Neuronal stem cell (in vitro differentiated cells): ENCODE results near the gene TMEM37.

Experiments used
- DNase-seq: peaks from one replicate; pipeline ENCODE4 v3.0.0-alpha.2; 2013; ENCODE audit warnings: low spot score
- H2AFZ ChIP-seq: one replicate; pipeline ENCODE4 v1.6.1; 2013; ENCODE audit warnings: mild to moderate bottlenecking, low read length, inconsistent platforms
- H2AK5ac ChIP-seq: 2 replicates; pipeline ENCODE4 v1.6.1; 2013; ENCODE audit warnings: low read depth, mild to moderate bottlenecking, inconsistent platforms, low read length, moderate library complexity, mixed read lengths
- H2BK120ac ChIP-seq: 2 replicates; pipeline ENCODE4 v1.6.1; 2013; ENCODE audit warnings: low read depth, mild to moderate bottlenecking, inconsistent platforms, low read length, moderate library complexity, mixed read lengths
- H2BK12ac ChIP-seq: one replicate; pipeline ENCODE4 v1.6.1; 2013; ENCODE audit warnings: low read length, inconsistent platforms
- H2BK15ac ChIP-seq: 2 replicates; pipeline ENCODE4 v1.6.1; 2013; ENCODE audit warnings: mild to moderate bottlenecking, low read length, inconsistent platforms, mixed read lengths
- H2BK5ac ChIP-seq: one replicate; pipeline ENCODE4 v1.6.1; 2013; ENCODE audit warnings: inconsistent platforms, mild to moderate bottlenecking, low read length, moderate library complexity
- H3K14ac ChIP-seq: one replicate; pipeline ENCODE4 v1.6.1; 2013; ENCODE audit warnings: low read length, inconsistent platforms
- H3K18ac ChIP-seq: 2 replicates; pipeline ENCODE4 v1.6.1; 2013; ENCODE audit warnings: low read length, inconsistent platforms
- H3K23ac ChIP-seq: 2 replicates; pipeline ENCODE4 v1.6.1; 2013; ENCODE audit warnings: low read depth, mild to moderate bottlenecking, mixed read lengths, low read length, inconsistent platforms; ENCODE audit not compliant: poor library complexity
- H3K27ac ChIP-seq: replicated peaks from 3 replicates; pipeline ENCODE4 v1.5.1; 2013; ENCODE audit warnings: low read length, inconsistent platforms
- H3K27me3 ChIP-seq, 3 experiments: 2 replicates each; pipeline ENCODE4 v1.6.1; 2013; ENCODE audit warnings: low read length in 3 of 3, mild to moderate bottlenecking in 2 of 3, inconsistent platforms in 1 of 3, low read depth in 1 of 3, mixed read lengths in 1 of 3, moderate library complexity in 1 of 3; ENCODE audit not compliant: control insufficient read depth in 3 of 3, insufficient read depth in 3 of 3
- H3K36me3 ChIP-seq, 2 donors: replicated peaks in 1 of 2; 2 replicates each; pipeline ENCODE4 v1.6.1; 2013; ENCODE audit warnings: low read length in 2 of 2; ENCODE audit not compliant: control insufficient read depth in 2 of 2, insufficient read depth in 2 of 2
- H3K4ac ChIP-seq: 2 replicates; pipeline ENCODE4 v1.6.1; 2013; ENCODE audit warnings: inconsistent platforms, mild to moderate bottlenecking, low read length, moderate library complexity
- H3K4me1 ChIP-seq, 2 donors: 1 replicate in 1 of 2; 2 replicates in 1 of 2; pipeline ENCODE4 v1.6.1; 2013; ENCODE audit warnings: low read length in 2 of 2, low read depth in 1 of 2; ENCODE audit not compliant: control insufficient read depth in 2 of 2, insufficient read depth in 1 of 2
- H3K4me2 ChIP-seq: one replicate; pipeline ENCODE4 v1.6.1; 2013; ENCODE audit warnings: mild to moderate bottlenecking, low read length, inconsistent platforms; ENCODE audit not compliant: insufficient read depth, poor library complexity, severe bottlenecking
- H3K4me3 ChIP-seq, 2 donors: 2 replicates each; pipeline ENCODE4 v1.5.1; 2013; ENCODE audit warnings: low read length in 2 of 2, mild to moderate bottlenecking in 2 of 2, inconsistent platforms in 1 of 2, moderate library complexity in 1 of 2
- H3K79me1 ChIP-seq: one replicate; pipeline ENCODE4 v1.6.1; 2013; ENCODE audit warnings: low read depth, mild to moderate bottlenecking, inconsistent platforms, low read length, moderate library complexity
- H3K9ac ChIP-seq: one replicate; pipeline ENCODE4 v1.6.1; 2013; ENCODE audit warnings: mild to moderate bottlenecking, low read depth, low read length, inconsistent platforms; ENCODE audit not compliant: poor library complexity
- H3K9me3 ChIP-seq, 2 donors: replicated peaks in 1 of 2; 2 replicates each; pipeline versions ENCODE3 to v1.6.1; 2013; ENCODE audit warnings: low read length in 2 of 2, mild to moderate bottlenecking in 2 of 2, inconsistent platforms in 1 of 2, low read depth in 1 of 2, mixed read lengths in 1 of 2, moderate library complexity in 1 of 2; ENCODE audit not compliant: control insufficient read depth in 2 of 2, insufficient read depth in 1 of 2
- H4K8ac ChIP-seq: one replicate; pipeline ENCODE4 v1.6.1; 2013; ENCODE audit warnings: low read depth, mild to moderate bottlenecking, inconsistent platforms, low read length, moderate library complexity
- H4K91ac ChIP-seq: one replicate; pipeline ENCODE4 v1.6.1; 2013; ENCODE audit warnings: low read length, low read depth, mild to moderate bottlenecking, inconsistent platforms; ENCODE audit not compliant: poor library complexity
- WGBS, 2 donors: extraction: QIAGEN DNeasy Blood & Tissue Kit; methylation state at CpG; one replicate each; pipeline ENCODE4 v1.1.7; 2013; ENCODE audit warnings: missing lambda C conversion rate in 2 of 2, mixed read lengths in 1 of 2; ENCODE audit not compliant: insufficient read length in 2 of 2, insufficient replicate concordance in 1 of 2; ENCODE audit errors: extremely low coverage in 2 of 2; 5-methylcytosine and 5-hydroxymethylcytosine counted together

TMEM37 gene

GRCh38 chr2:119482481-119483394, 51.1 kb downstream of the TMEM37 start:
- H3K9me3 ChIP-seq: no peaks in the 10 kb centered on the region
- peaks cover 0 to 5% of the 10 kb centered on the region in 2 donors for H3K4me1 ChIP-seq
- H3K27me3 ChIP-seq: peaks cover 0 to 49% (median 0%) of the 10 kb centered on the region in 3 experiments
- no peak for DNase-seq
- H3K23ac ChIP-seq: peak overlapping the region; percentile 62
- peak overlapping the region; percentile 49 for H3K18ac ChIP-seq
- peak overlapping the region; percentile 38 for H2AFZ ChIP-seq
- H3K4me3 ChIP-seq: no peak overlapping the region
- no peak overlapping the region for H4K8ac ChIP-seq
- H3K14ac ChIP-seq: no peak overlapping the region
- no peak overlapping the region for H2BK12ac ChIP-seq
- H3K4me2 ChIP-seq: no peak overlapping the region
- H3K9ac ChIP-seq: peak overlapping the region; percentile 25
- H2BK5ac ChIP-seq: no peak overlapping the region
- WGBS, 2 donors: no CpG with 5 or more reads among the region's 20 CpGs
- H2BK120ac ChIP-seq: no peak overlapping the region
- H3K79me1 ChIP-seq: no peaks in the 10 kb centered on the region
- no peak overlapping the region for H3K27ac ChIP-seq
- no peaks in the 10 kb centered on the region for H3K36me3 ChIP-seq
- H4K91ac ChIP-seq: peak overlapping the region; percentile 22
- peak overlapping the region; percentile 69 for H2BK15ac ChIP-seq
- H2AK5ac ChIP-seq: no peak overlapping the region
- H3K4ac ChIP-seq: no peak overlapping the region

- H3K23ac ChIP-seq: no peak overlapping the region
- no peaks in the 10 kb centered on the region for H3K9me3 ChIP-seq
- no peak overlapping the region for H4K8ac ChIP-seq
- no peak overlapping the region for H3K4me2 ChIP-seq
- WGBS, 2 donors: no CpG with 5 or more reads among the region's 5 CpGs
- H2BK12ac ChIP-seq: no peak overlapping the region
- peaks cover 0 to 45% (median 0%) of the 10 kb centered on the region in 3 experiments for H3K27me3 ChIP-seq
- H3K36me3 ChIP-seq: no peaks in the 10 kb centered on the region
- DNase-seq: no peak
- no peak overlapping the region for H2AFZ ChIP-seq
- H2AK5ac ChIP-seq: no peak overlapping the region
- H3K4me1 ChIP-seq: peaks cover 0 to 5% of the 10 kb centered on the region in 2 donors
- H3K9ac ChIP-seq: no peak overlapping the region
- no peak overlapping the region for H3K4ac ChIP-seq
- no peak overlapping the region for H2BK15ac ChIP-seq
- H2BK120ac ChIP-seq: no peak overlapping the region
- no peaks in the 10 kb centered on the region for H3K79me1 ChIP-seq
- H2BK5ac ChIP-seq: no peak overlapping the region
- H3K14ac ChIP-seq: no peak overlapping the region
- H3K4me3 ChIP-seq: no peak overlapping the region
- H3K27ac ChIP-seq: no peak overlapping the region
- no peak overlapping the region for H4K91ac ChIP-seq
- H3K18ac ChIP-seq: peak overlapping the region; percentile 39
Observed at GRCh38 chr2:119483395-119483753, 51.7 kb downstream of the TMEM37 start.

- peaks cover 0 to 5% of the 10 kb centered on the region in 2 donors for H3K4me1 ChIP-seq
- peak overlapping the region; percentile 17 for H3K9ac ChIP-seq
- H2BK12ac ChIP-seq: no peak overlapping the region
- H3K18ac ChIP-seq: peak overlapping the region; percentile 58
- DNase-seq: no peak
- no peak overlapping the region for H2BK120ac ChIP-seq
- H3K4me3 ChIP-seq: peak overlapping the region in 1 of 2 donors; percentile 33
- WGBS, 2 donors: no CpG with 5 or more reads among the region's 11 CpGs
- H2BK15ac ChIP-seq: no peak overlapping the region
- H3K9me3 ChIP-seq: no peaks in the 10 kb centered on the region
- no peak overlapping the region for H3K14ac ChIP-seq
- H3K36me3 ChIP-seq: no peaks in the 10 kb centered on the region
- H2AK5ac ChIP-seq: peak overlapping the region; percentile 12
- H3K79me1 ChIP-seq: no peaks in the 10 kb centered on the region
- H3K4ac ChIP-seq: no peak overlapping the region
- H3K27me3 ChIP-seq: peaks cover 0 to 38% (median 0%) of the 10 kb centered on the region in 3 experiments
- H2AFZ ChIP-seq: no peak overlapping the region
- no peak overlapping the region for H3K27ac ChIP-seq
- no peak overlapping the region for H3K4me2 ChIP-seq
- no peak overlapping the region for H4K8ac ChIP-seq
- H4K91ac ChIP-seq: no peak overlapping the region
- no peak overlapping the region for H2BK5ac ChIP-seq
- H3K23ac ChIP-seq: no peak overlapping the region
Observed at GRCh38 chr2:119483896-119484718, 52.5 kb downstream of the TMEM37 start.

GRCh38 chr2:119484834-119485233, 53.2 kb downstream of the TMEM37 start:
- Histone ChIP-seq H4K91ac (no peak overlapping the region), H2BK15ac (no peak overlapping the region), H3K27me3 (peaks cover 0 to 42% (median 0%) of the 10 kb centered on the region in 3 experiments), H3K27ac (no peak overlapping the region), H3K4me3 (no peak overlapping the region), H3K4me2 (no peak overlapping the region), H4K8ac (no peak overlapping the region), H3K36me3 (no peaks in the 10 kb centered on the region), H3K4ac (no peak overlapping the region), H2BK12ac (no peak overlapping the region), H3K4me1 (peaks cover 0 to 5% of the 10 kb centered on the region in 2 donors), H3K79me1 (no peaks in the 10 kb centered on the region), H3K23ac (no peak overlapping the region), H2BK5ac (no peak overlapping the region), H2AFZ (no peak overlapping the region), H3K9me3 (no peaks in the 10 kb centered on the region), H3K14ac (no peak overlapping the region), H3K18ac (peak overlapping the region; percentile 61), H2AK5ac (no peak overlapping the region), H3K9ac (no peak overlapping the region), H2BK120ac (no peak overlapping the region)
- DNase-seq: no peak
- no CpG with 5 or more reads among the region's 6 CpGs for WGBS, 2 donors
